ENCODE results near the gene DEFB132. TPM values are rescaled to one million over a fixed set of nuclear protein-coding genes. Genes with fewer than 3 reads are reported as not detected.

Gene DEFB132
- total and polyA plus RNA-seq, 2 donors (not counting 3 experiments of a cell fraction or from before 2014, with no cell fraction given), result not detected

GRCh38 chr20:214383-214782, 43.1 kb upstream of the DEFB132 start:
- H3K27ac ChIP-seq (ENCODE audit: insufficient read depth, low read depth, low read length), result no peak overlapping the region
- no peaks in the 10 kb centered on the region for H3K9me1 ChIP-seq (replicated peaks; ENCODE audit: control insufficient read depth, extremely low read depth, insufficient read depth, low read length)
- no peak overlapping the region for H3K9ac ChIP-seq (replicated peaks; ENCODE audit: extremely low read depth, insufficient read depth, low read length)
- no peaks in the 10 kb centered on the region for H3K4me1 ChIP-seq (ENCODE audit: control insufficient read depth, extremely low read depth, insufficient read depth, low read length)
- H3K36me3 ChIP-seq (ENCODE audit: control insufficient read depth in 2 of 2, extremely low read depth in 1 of 2, insufficient read depth in 2 of 2, low read length in 2 of 2), result no peaks in the 10 kb centered on the region
- H3K79me2 ChIP-seq (ENCODE audit: control insufficient read depth, insufficient read depth, low read length), result no peaks in the 10 kb centered on the region
- H3K4me2 ChIP-seq (ENCODE audit: insufficient read depth, low read length), result no peak overlapping the region
- TF ChIP-seq, protein P1, sequence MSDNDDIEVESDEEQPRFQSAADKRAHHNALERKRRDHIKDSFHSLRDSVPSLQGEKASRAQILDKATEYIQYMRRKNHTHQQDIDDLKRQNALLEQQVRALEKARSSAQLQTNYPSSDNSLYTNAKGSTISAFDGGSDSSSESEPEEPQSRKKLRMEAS (IDR thresholded peaks at IDR 0.05; ENCODE audit: insufficient read depth, insufficient read length), result no peak
- TF ChIP-seq GATA2 (IDR thresholded peaks at IDR 0.05; ENCODE audit: insufficient read depth, insufficient read length, low read depth, low read length) (no peak), MYC (IDR thresholded peaks at IDR 0.05; ENCODE audit: low read depth, low read length) (no peak), EZH2 (IDR thresholded peaks at IDR 0.05; ENCODE audit: borderline replicate concordance, low read depth, low read length, severe bottlenecking) (no peak), POLR2A (IDR thresholded peaks at IDR 0.05; ENCODE audit: low read depth, low read length) (no peak), FOS (IDR thresholded peaks at IDR 0.05; ENCODE audit: borderline replicate concordance, insufficient read depth, low read length) (no peak), JUN (IDR thresholded peaks at IDR 0.05; ENCODE audit: borderline replicate concordance, insufficient read depth, insufficient read length, low read depth) (no peak)
- TF ChIP-seq, protein P2, sequence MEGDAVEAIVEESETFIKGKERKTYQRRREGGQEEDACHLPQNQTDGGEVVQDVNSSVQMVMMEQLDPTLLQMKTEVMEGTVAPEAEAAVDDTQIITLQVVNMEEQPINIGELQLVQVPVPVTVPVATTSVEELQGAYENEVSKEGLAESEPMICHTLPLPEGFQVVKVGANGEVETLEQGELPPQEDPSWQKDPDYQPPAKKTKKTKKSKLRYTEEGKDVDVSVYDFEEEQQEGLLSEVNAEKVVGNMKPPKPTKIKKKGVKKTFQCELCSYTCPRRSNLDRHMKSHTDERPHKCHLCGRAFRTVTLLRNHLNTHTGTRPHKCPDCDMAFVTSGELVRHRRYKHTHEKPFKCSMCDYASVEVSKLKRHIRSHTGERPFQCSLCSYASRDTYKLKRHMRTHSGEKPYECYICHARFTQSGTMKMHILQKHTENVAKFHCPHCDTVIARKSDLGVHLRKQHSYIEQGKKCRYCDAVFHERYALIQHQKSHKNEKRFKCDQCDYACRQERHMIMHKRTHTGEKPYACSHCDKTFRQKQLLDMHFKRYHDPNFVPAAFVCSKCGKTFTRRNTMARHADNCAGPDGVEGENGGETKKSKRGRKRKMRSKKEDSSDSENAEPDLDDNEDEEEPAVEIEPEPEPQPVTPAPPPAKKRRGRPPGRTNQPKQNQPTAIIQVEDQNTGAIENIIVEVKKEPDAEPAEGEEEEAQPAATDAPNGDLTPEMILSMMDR (IDR thresholded peaks at IDR 0.05; ENCODE audit: extremely low read depth in 1 of 2, insufficient read depth in 1 of 2, low read depth in 1 of 2, low read length in 2 of 2), result no peak
- no peaks in the 10 kb centered on the region for H4K20me1 ChIP-seq (replicated peaks; ENCODE audit: control insufficient read depth, extremely low read depth, insufficient read depth, low read length)
- H3K4me3 ChIP-seq (replicated peaks in 1 of 3; ENCODE audit: insufficient read depth in 1 of 3, low read depth in 1 of 3, low read length in 3 of 3), result no peak overlapping the region
- no peak for DNase-seq (ENCODE audit: low read depth, low spot score)
- CTCF ChIA-PET, result interaction anchor here (0.6 to 2.0 kb wide), 4 partner anchors 9 to 52 kb away, joined by 3 to 8 read pairs (median 4); no protein-coding TSS in a partner anchor
- BruUV-seq (replicated peaks), result no TSS peak
- no peaks in the 10 kb centered on the region for H3K9me3 ChIP-seq (replicated peaks; ENCODE audit: control insufficient read depth, insufficient read depth, low read length)
- intact Hi-C loops (cut with micrococcal nuclease) (no loop called here), dilution Hi-C loops (cut with MboI; ENCODE audit: extremely low pct_ligation_motif_present, low sequenced_read_pairs) (no loop called here)
- FAIRE-seq, result no peak
- no peak overlapping the region for H2AFZ ChIP-seq (ENCODE audit: low read depth, low read length)
- POLR2A ChIA-PET, result no interaction called here
- peaks cover 8 to 15% of the 10 kb centered on the region in 2 experiments for H3K27me3 ChIP-seq (ENCODE audit: control insufficient read depth in 2 of 2, insufficient read depth in 2 of 2, low read length in 2 of 2)

Measured in endothelial cell of umbilical vein (primary cell).